ENCODE data around the gene ANKRD11.

The ANKRD11 gene

DNA sequence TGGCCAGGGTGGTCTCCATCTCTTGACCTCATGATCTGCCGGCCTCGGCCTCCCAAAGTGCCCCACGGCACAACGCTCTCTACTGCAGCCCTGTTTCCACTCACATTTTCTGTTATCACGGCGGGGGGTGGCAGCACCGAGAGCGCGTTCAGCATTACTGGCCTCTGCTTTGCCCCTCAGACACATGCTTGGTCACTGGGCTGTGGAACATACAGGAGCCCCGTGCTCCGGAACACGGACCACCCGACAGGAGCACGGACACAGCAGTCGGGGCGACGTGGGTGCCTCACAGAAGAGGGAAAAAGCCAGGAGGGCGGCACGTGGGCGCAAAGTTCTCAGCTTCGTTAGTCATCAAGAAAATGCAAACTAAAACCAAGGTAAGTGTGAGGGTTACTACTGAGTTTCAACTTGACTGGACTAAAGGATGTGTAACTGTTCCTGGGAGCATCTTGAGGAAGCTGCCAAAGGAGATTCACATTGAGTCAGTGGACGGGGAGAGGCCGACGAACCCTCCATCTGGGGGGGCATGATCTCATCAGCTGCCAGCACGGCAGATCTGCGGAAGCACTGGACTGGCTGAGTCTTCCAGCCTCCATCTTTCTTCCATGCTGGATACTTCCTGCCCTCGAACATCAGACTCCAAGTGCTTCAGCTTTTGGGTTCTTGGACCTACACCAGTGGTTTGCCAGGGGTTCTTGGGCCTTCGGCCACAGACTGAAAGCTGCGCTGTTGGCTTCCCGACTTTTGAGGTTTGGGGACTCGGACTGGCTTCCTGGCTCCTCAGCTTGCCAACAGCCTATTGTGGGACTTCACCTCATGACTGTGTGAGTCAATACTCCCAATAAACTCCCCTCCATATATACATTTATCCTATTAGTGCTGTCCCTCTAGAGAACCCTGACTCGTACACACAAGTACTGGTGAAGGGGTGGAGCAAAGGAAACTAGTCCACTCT, 166.0 kb downstream of the ANKRD11 start:
- peak; percentile 81 for DNase-seq

DNA sequence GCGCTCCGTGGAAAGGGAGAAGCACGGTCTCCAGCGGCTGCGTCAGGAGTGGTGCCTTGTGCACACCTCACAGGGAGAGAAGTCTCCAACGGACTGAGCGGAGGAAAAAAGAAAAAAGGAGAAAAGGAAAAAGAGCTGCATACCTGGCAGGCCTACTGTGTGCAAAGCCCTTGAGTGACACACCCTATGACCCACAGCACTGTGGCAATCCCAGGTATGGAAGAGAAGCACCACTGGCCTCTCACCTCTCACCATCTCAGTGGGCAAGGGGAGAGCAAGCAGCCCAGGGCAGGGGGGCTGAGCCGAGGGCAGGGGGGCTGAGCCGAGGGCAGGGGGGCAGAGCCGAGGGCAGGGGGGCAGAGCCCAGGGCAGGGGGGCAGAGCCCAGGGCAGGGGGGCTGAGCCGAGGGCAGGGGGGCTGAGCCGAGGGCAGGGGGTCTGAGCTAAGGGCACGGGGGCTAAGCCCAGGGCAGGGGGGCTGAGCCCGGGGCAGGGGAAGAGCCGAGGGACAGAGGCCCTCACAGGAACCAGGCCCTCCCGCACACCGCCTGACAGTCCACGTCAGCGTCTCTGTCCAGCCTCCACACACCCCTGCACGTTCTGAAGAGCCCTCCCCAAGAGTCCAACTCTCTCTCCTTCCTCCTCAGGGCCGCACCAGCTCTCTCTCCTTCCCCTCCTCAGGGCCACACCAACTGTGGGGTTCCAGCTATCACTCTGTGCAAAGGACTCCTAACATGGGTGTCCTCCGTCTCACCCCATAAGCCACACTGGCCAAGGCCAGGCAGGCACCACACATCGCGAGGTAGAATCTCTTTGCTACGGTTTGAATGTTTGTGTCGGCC, 167.0 kb downstream of the ANKRD11 start:
- no peak for DNase-seq

DNA sequence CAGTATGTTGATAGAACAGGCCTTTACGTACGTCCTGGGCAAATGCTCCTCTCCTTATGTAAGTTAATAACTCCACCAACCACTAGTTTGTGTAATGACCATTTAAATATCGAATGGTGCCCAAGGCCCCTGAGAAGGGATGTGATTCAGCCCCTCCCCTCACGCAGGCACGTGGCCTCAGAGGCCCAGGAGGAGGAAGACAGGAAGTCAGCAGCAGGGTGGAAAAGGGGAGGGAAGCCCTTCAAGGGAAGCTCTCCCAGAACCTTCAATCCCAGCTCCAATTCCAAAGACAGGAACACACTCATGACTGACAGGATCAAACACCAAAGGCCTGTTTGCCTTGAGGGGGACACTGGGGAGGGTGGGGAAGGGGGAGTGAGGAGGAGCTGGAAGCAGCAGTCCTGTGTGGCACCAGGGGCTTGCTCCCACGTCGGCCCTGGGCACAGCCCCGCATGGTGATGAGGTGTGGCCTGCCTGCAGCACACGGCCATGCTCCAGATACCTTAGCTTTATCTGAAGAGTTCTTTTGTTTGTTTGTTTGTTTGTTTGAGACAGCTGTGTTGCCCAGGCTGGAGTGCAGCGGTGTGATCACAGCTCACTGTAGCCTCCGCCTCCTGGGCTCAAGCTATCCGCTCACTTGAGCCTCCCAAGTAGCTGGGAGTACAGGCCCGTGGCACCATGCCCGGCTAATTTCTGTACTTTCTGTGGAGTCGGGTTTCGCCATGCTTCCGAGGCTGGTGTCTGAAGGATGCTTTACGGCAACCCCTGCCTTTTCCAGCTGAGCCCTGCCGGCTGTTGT, 167.8 kb downstream of the ANKRD11 start:
- DNase-seq, result no peak

- no peak for DNase-seq
Observed at GRCh38 chr16:89320782-89321501, 169.4 kb downstream of the ANKRD11 start.

DNA sequence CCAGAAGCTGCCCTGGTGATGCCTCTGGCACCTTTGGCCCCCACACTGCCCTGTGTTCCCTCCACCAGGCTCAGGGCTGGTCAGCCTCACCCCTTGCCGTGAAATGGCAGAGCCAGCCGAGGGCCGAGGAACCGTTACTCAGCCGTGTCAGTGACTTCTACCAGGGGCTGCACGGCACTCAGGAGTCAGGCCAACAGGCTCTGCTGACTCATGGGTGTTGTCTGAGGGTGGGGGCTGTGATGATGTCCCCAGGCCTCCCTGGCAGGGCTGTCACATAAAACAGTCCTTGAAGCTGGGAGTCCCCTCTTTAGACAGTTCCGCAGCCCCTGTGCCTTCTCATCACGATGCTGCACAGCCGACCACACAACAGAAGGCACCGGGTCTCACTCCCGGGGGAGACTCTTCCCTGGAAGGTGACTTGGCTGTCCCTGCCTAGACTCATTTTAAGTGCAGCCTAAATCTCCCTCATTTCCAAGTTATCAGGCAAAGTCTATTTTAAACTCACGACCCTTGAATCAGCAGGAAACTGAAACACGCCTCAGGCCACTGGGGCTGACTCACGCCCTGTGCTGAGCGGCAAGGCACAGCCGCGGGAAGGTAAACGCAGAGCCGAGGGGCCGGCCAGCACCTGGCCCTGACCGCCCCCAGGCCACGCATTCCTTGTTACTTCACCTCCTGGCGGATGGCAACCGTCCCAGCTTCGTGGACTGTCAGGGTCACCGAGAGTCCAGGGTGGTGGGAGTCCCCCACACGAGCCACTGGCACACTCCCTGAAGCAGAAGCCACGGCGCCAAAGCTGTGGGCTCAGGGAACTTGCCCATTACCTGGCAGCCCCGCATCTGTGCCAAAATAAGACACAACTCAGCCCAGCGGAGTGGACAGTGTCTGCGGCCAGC, 170.2 kb downstream of the ANKRD11 start:
- peak; percentile 65 for DNase-seq

DNA sequence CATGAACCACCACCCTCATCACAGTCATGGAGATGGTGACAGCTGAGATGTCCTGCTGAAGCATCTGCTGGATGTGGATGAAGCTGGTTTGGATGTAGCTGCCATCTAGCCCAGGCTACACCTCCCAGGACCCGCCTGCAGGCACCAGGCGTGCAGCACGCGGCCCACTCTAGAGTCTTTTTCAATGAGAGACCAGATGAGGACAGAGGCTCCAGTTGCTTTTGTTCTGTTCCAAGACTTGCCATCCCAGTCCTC, 170.8 kb downstream of the ANKRD11 start:
- no peak for DNase-seq

DNA sequence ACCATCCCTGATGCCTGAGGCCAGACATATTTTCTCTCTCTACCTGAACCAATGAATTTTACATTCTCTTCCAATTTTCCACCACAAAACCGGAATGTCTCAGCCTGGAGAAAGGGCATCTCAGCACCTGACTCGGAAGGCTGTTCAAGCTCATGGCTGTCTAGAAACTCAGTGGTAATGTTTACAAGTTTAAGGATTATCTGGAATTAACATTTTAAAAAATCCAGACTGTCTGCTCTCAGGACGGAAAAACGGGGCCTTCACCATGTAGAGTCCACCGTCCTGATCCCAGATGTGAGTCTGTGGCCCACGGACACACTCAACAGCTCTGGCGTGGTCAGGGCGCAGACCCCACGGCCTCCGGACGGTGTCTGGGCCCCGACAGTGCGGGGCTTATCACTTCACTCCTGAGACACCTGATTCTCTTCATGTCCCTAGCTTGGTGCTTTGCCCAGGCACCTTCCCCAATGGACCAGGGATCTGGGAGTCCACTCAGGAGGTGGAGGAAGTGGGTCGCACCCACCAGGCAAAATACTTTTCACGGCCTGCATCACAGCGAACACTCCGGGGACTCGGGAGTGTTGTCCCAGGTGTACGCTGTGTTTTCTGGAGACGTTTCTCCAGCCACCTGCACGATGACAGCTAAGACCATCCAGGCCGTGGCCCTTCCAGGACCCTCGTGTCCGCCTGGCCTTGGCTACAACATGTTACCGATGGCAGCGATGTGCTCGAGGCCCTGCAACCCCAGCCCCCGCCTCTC, 171.3 kb downstream of the ANKRD11 start:
- no peak for DNase-seq

DNA sequence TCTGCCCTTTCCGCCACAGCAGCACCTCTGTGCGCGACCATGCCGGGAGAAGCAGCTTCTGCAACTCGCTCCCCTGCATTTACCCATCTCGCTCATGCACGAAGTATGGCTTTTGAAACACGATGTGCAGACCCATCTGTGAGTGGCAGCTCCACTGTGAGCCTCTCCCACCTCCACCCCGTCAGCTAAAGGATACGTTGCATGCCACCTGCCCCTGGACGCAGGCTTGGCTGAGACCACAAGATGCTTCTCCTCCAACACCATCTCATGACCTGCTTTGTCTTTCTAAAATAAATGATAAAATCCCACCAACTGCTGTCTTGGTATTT, 172.0 kb downstream of the ANKRD11 start:
- no peak for DNase-seq

- no peak for DNase-seq
Observed at GRCh38 chr16:89317729-89318429, 172.5 kb downstream of the ANKRD11 start.

DNA sequence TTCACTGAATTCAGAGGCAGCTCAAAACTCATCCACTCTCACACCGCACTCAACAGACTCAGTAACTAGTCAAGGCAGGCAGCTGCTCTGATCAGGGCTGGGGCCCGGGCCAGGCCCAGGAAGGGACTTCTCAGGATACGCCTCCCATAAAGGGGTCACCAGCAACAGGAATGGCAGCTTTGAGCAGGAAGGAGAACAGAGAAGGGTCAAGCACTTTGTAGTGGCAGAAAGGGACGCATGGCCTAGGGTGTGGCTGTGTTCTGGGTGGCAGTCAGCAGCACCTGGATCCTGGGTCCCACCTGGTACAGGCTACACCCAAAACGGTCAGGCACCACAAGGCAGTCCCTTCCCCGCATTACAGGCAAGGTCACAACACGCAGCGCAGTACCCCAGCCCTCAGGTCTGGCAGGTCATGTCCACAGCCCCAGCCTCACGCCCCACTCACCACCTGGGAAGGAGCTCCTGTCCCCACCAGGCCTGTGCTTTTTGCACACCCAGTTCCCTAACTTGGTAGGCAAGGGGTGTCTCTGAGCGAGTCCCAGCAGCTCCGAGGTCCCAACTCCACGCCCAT, 173.2 kb downstream of the ANKRD11 start:
- no peak for DNase-seq

DNA sequence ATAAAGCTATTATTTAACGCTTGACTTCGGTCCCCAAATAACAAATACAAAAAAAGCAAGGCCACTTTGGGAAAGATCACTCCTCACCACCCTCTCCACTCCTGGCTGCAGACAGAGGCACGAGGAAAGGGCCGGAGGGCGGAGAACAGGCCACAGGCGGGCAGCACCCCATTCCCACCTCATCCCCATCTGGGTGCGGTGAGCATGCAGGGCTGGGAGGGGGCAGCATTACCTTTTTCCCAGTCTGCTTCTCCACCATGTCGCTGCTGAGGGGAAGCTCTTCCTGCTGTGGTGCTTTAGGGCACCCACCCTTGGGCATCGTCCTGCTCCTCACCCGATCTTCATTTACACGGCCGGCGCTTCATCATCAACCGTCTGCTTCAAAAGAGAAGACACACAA, 173.7 kb downstream of the ANKRD11 start:
- no peak for DNase-seq

DNA sequence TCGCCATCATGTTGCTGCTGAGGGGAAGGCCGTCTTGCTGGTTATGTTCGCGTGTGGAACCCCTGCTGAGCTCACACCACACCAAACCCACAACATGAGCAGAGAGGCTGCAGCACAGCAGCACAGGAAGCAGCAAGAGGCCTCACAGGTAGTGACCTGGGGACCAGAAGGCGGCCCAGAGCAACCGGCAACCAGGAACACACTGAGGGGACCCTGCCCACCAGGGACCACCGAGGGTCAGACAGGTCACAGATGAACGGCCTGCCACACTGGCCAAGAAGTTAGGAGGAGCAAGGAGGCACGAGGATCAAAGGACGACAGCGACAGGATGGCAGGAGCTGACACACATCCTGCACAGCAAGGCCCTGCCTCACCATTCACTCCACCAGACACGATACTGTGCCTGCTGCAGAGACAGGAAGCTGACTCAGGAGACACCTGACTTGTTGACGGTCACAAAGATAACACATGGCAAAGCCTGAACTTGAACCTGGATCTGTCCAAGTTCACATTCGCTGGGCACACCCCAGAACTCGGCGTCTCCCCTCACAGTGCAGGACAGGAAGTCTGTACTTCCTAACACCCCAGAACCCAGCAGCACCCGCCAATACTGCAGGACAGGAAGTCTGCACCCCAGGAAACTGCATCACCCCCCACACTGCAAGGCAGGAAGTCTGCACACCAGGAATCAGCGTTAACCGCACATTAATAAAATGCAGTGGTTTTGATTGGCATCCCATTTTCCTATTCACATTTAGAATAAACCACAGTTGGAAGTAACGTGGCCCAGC, 174.4 kb downstream of the ANKRD11 start:
- peak; percentile 84 for DNase-seq

DNA sequence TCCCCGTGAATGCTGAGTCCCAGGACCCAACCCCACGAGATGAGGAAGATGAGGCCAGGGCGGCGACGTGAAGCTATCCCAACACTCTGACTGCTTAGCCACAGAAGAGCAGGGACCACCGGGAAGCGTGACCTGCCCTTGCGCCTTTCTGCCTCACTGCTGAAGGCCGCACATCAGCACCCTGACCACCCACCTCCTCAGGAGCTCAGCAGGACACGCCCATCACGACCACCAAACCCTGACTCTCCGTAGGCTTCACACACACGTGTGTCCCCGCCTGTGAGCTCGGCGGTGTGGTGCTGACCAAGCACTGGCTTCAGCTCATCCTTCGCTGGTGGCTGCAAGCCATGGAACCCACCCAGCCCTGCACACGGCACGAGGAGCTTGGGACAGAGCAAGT, 175.1 kb downstream of the ANKRD11 start:
- DNase-seq, result no peak

DNA sequence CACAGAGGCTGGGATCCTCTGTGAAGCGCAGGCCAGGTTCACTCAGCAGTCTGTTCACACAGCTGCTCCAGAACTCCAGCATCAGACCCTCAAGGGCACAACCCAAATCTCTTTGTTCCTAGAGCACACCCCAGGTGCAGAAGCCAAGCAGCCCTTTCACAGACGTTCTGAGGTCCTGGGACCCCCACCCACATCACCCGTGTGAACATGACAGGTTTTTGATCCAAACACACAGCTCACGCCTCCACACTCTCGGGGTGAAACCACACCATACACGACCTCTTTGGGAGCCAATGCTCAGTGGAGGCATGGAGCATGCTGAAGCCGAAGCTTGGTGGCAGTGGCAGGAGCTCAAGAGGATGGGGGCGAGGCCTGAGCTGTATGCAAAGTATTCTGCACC, 175.5 kb downstream of the ANKRD11 start:
- no peak for DNase-seq

DNA sequence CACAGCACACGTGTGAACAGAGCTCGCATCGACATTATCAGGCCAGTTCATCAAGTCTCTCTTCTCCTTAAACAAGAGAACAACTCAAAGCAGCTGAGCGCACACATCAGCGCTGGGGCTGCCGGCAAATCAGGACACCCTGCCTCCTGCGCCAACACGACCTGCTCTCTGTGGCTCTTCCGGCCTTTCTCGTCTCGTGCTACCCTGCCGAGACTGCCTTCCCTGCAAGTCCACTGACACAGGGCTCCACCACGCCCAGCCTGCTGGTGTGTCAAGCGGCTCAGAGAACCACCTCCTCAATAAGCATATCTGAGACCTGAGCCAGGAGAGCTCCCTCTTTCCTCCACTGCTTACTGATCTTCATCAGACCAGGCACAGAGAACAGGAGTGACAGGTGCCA, 176.0 kb downstream of the ANKRD11 start:
- DNase-seq, result peak; percentile 49

DNA sequence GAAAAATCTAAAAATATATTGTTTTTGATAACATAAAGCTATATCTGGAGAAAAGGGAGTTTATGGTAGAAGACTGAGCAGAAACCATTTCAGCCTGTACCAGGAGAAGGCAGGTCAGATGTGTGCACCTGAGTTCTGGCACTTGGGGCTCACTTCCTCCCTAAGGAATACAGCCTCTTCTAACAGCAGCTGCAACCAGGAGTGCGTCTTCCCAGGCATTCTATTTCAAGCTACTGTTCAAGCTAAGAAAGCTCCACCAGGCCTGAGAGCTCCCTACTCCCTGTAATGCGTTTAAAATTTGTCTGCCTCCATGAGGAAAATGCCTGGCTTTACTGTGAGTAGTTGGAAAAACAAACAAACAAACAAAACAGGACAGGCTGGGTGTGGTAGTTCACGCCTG, 176.8 kb downstream of the ANKRD11 start:
- DNase-seq, result no peak

- DNase-seq, result no peak
Observed at GRCh38 chr16:89312598-89313299, 177.6 kb downstream of the ANKRD11 start.

DNA sequence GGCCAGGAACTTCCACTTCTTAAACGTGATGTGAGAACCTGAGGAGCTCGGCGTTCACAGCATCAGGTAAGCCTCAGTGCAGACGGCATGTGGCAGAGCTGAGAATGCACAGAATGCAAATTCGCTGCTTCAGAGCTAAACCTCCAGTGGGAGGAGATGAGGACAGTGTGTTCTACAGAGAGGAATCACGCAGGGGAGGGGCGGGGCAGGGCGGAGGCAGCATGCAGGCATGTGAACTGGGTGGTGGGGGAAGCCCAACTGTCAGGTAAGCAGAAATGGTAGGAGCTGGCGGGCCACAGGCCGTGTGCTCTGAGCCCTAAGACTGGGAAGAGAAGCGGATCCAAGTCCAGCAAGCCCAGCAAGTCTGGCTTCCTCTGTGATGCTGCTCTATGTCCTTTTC, 178.2 kb downstream of the ANKRD11 start:
- DNase-seq, result no peak
